Activated T-cell treated with anti-CD3 and anti-CD28 coated beads, Interleukin-2, amount 50 U/mL, for 4 hours (primary cell): ENCODE results near the gene RSPRY1. TPM values are rescaled to one million over a fixed set of nuclear protein-coding genes. Genes with fewer than 3 reads are reported as not detected.
A peak's percentile ranks its signal among the peaks of the same experiment; 100 is the strongest.

ENCODE experiments used
- ATAC-seq, 2 donors: fragments of 200-7000 bp; cut with Tn5 transposase; one replicate each; pipeline ENCODE4 v1.10.0; 2021
- DNase-seq: peaks from one replicate; pipeline ENCODE4 v3.0.0-alpha.2; 2020
- H3K27me3 Mint-ChIP-seq: one replicate; pipeline ENCODE4 v1.8.0; 2021; ENCODE audit warnings: low read depth, mixed read lengths
- H3K36me3 Mint-ChIP-seq: one replicate; pipeline ENCODE4 v1.8.0; 2022; ENCODE audit warnings: mixed read lengths; ENCODE audit not compliant: insufficient read depth
- H3K4me1 Mint-ChIP-seq: one replicate; pipeline ENCODE4 v1.8.0; 2021; ENCODE audit warnings: low read depth, mixed read lengths
- H3K4me3 Mint-ChIP-seq: one replicate; pipeline ENCODE4 v1.8.0; 2021; ENCODE audit warnings: mild to moderate bottlenecking, moderate library complexity, mixed read lengths
- H3K9me3 Mint-ChIP-seq: one replicate; pipeline ENCODE4 v1.8.0; 2021; ENCODE audit warnings: mixed read lengths
- total RNA-seq, 3 donors: library from RNA; stranded (reverse); gene quantifications; one replicate each; pipeline ENCODE4 v1.2.1, GENCODE V29; 2021

Gene RSPRY1
- total RNA-seq, 3 donors from 2014 or later = 30.4 to 33.3 (median 32.4) TPM

GRCh38 chr16:57282510-57283213 lies 96.5 kb downstream of the RSPRY1 start:
- Mint-ChIP-seq H3K4me1 (peaks cover 37% of the 10 kb centered on the region), H3K9me3 (no peaks in the 10 kb centered on the region), H3K36me3 (no peaks in the 10 kb centered on the region), H3K4me3 (no peak overlapping the region), H3K27me3 (peaks cover 16% of the 10 kb centered on the region)
- ATAC-seq (no peak), DNase-seq (no peak)

- H3K36me3 Mint-ChIP-seq = no peaks in the 10 kb centered on the region
- H3K4me1 Mint-ChIP-seq = peaks cover 29% of the 10 kb centered on the region
- H3K4me3 Mint-ChIP-seq = peak overlapping the region; percentile 75
- no peak for DNase-seq
- ATAC-seq = no peak
- peaks cover 16% of the 10 kb centered on the region for H3K27me3 Mint-ChIP-seq
- no peaks in the 10 kb centered on the region for H3K9me3 Mint-ChIP-seq
These were observed 97.3 kb downstream of the RSPRY1 start for GRCh38 chr16:57283214-57283958.

GRCh38 chr16:57283959-57284208 lies 97.8 kb downstream of the RSPRY1 start:
- no peaks in the 10 kb centered on the region for H3K9me3 Mint-ChIP-seq
- peaks cover 16% of the 10 kb centered on the region for H3K27me3 Mint-ChIP-seq
- peaks cover 24% of the 10 kb centered on the region for H3K4me1 Mint-ChIP-seq
- ATAC-seq (peak in 1 of 2 donors; percentile 10), DNase-seq (no peak)
- H3K36me3 Mint-ChIP-seq = no peaks in the 10 kb centered on the region
- H3K4me3 Mint-ChIP-seq = peak overlapping the region; percentile 75

- Mint-ChIP-seq H3K4me3 (peak within 1 kb of the TSS; percentile 75), H3K4me1 (peaks cover 24% of the 10 kb centered on the region), H3K36me3 (no peaks in the 10 kb centered on the region), H3K27me3 (peaks cover 16% of the 10 kb centered on the region), H3K9me3 (no peaks in the 10 kb centered on the region)
- peak; percentile 24 for DNase-seq
- peak; percentile 68 to 77 for ATAC-seq
These were observed 98.3 kb downstream of the RSPRY1 start, which contains the start of gene PLLP for GRCh38 chr16:57284209-57284951. Gene PLLP (minus strand): TSS chr16:57284672. CDS start chr16:57284540, 132 bp downstream.

- Mint-ChIP-seq H3K4me1 (peaks cover 26% of the 10 kb centered on the region), H3K9me3 (no peaks in the 10 kb centered on the region), H3K27me3 (peaks cover 16% of the 10 kb centered on the region), H3K4me3 (peak overlapping the region; percentile 73), H3K36me3 (no peaks in the 10 kb centered on the region)
- DNase-seq = no peak
- ATAC-seq = no peak
These were observed 98.8 kb downstream of the RSPRY1 start for GRCh38 chr16:57284952-57285363.

- peaks cover 16% of the 10 kb centered on the region for H3K27me3 Mint-ChIP-seq
- H3K4me1 Mint-ChIP-seq = peaks cover 24% of the 10 kb centered on the region
- H3K9me3 Mint-ChIP-seq = no peaks in the 10 kb centered on the region
- peak overlapping the region; percentile 49 for H3K4me3 Mint-ChIP-seq
- ATAC-seq (no peak), DNase-seq (no peak)
- no peaks in the 10 kb centered on the region for H3K36me3 Mint-ChIP-seq
These were observed 99.2 kb downstream of the RSPRY1 start for GRCh38 chr16:57285379-57285778.

- ATAC-seq (peak in 1 of 2 donors; percentile 34), DNase-seq (no peak)
- peaks cover 6% of the 10 kb centered on the region for H3K4me1 Mint-ChIP-seq
- H3K4me3 Mint-ChIP-seq = no peak overlapping the region
- H3K27me3 Mint-ChIP-seq = peaks cover 5% of the 10 kb centered on the region
- H3K36me3 Mint-ChIP-seq = no peaks in the 10 kb centered on the region
- H3K9me3 Mint-ChIP-seq = no peaks in the 10 kb centered on the region
These were observed 103.5 kb downstream of the RSPRY1 start for GRCh38 chr16:57289391-57290257.

Other genes with a start within 250 kb of the RSPRY1 start
- gene CETP, start 224.4 kb upstream of the RSPRY1 start, total RNA-seq = under 1 TPM in 1 of 3 donors, not detected in 2; 0.11 TPM
- gene NLRC5, start 196.8 kb upstream of the RSPRY1 start, total RNA-seq = 100 to 1,000 TPM; 143 to 180 (median 158) TPM
- gene CPNE2, start 93.7 kb upstream of the RSPRY1 start, total RNA-seq = 1 to 10 TPM; 2.4 to 4.0 (median 2.9) TPM
- 10 to 100 TPM; 76.7 to 81.0 (median 80.1) TPM for gene PSME3IP1, start 290 bp upstream of the RSPRY1 start, total RNA-seq
- gene ARL2BP, start 58.9 kb downstream of the RSPRY1 start, total RNA-seq = 10 to 100 TPM; 19.0 to 26.4 (median 19.8) TPM
- gene PLLP, start 98.3 kb downstream of the RSPRY1 start, total RNA-seq = under 1 TPM in 2 of 3 donors, not detected in 1; 0.13 to 0.33 TPM
- 100 to 1,000 TPM in 1 of 3 donors, 10 to 100 TPM in 2; 62.3 to 121 (median 80.2) TPM for gene CCL22, start 172.5 kb downstream of the RSPRY1 start, total RNA-seq
- gene CX3CL1, start 186.2 kb downstream of the RSPRY1 start, total RNA-seq = under 1 TPM in 2 of 3 donors, not detected in 1; 0.05 TPM
- 10 to 100 TPM; 11.0 to 41.5 (median 26.2) TPM for gene CCL17, start 218.4 kb downstream of the RSPRY1 start, total RNA-seq